Calu3 (cell line): ENCODE measurements around the gene BANK1. TPM values are rescaled to one million over a fixed set of nuclear protein-coding genes. Genes with fewer than 3 reads are reported as not detected.

Experiments
- BruUV-seq: library from RNA; stranded (reverse); fragments of 400-500 nt; replicated peaks from 2 replicates; lab custom pipeline; 2021; lab: Mats Ljungman, UMichigan
- CTCF ChIA-PET: fragments of 300-600 bp; sonication (Branson Sonifier 250); formaldehyde crosslinking; loops from one replicate; lab custom pipeline; 2022; ENCODE audit warnings: antibody characterized with exemption; lab: Charles Lee
- DNase-seq: peaks from one replicate; pipeline ENCODE4 v3.0.0; 2022
- H3K27ac Mint-ChIP-seq: one replicate; pipeline ENCODE4 v1.8.0; 2022; ENCODE audit warnings: mixed read lengths; ENCODE audit not compliant: unreplicated experiment
- H3K27me3 Mint-ChIP-seq: one replicate; pipeline ENCODE4 v1.8.0; 2022; ENCODE audit warnings: mixed read lengths; ENCODE audit not compliant: unreplicated experiment
- H3K36me3 Mint-ChIP-seq: one replicate; pipeline ENCODE4 v1.8.0; 2022; ENCODE audit warnings: mild to moderate bottlenecking, moderate library complexity, mixed read lengths; ENCODE audit not compliant: insufficient read depth, unreplicated experiment
- H3K4me1 Mint-ChIP-seq: one replicate; pipeline ENCODE4 v1.8.0; 2022; ENCODE audit warnings: mild to moderate bottlenecking, low read depth, mixed read lengths; ENCODE audit not compliant: unreplicated experiment
- H3K4me3 Mint-ChIP-seq: one replicate; pipeline ENCODE4 v1.8.0; 2022; ENCODE audit warnings: mild to moderate bottlenecking, low read depth, moderate library complexity, mixed read lengths; ENCODE audit not compliant: unreplicated experiment
- H3K9me3 Mint-ChIP-seq: one replicate; pipeline ENCODE4 v1.8.0; 2022; ENCODE audit warnings: low read depth, mixed read lengths; ENCODE audit not compliant: unreplicated experiment
- CTCF ChIP-seq: fragments of 200-600 bp; IDR thresholded peaks from one replicate; pipeline ENCODE4 v1.8.0; 2022; ENCODE audit warnings: antibody characterized with exemption; ENCODE audit not compliant: unreplicated experiment
- intact Hi-C: fragments of 100-400 bp; cut with micrococcal nuclease; formaldehyde crosslinking; loops from one replicate; pipeline ENCODE4 v1.10.0; 2022; ENCODE audit not compliant: unreplicated experiment
- total RNA-seq: library from RNA; stranded (reverse); gene quantifications from 2 replicates; pipeline ENCODE4 v1.2.3, GENCODE V29; 2022

Gene BANK1
- total RNA-seq, 1 experiment from 2014 or later = 6.4 TPM

- no peak for TF ChIP-seq CTCF
- H3K36me3 Mint-ChIP-seq = no peaks in the 10 kb centered on the region
- no peak for DNase-seq
- intact Hi-C loops = no loop called here
- no peaks in the 10 kb centered on the region for H3K27me3 Mint-ChIP-seq
- no peaks in the 10 kb centered on the region for H3K9me3 Mint-ChIP-seq
- CTCF ChIA-PET = interaction anchor here (1.3 kb wide), 1 partner anchor 9 kb away, joined by 3 read pairs; no protein-coding TSS in a partner anchor
- H3K27ac Mint-ChIP-seq = no peak overlapping the region
- peaks cover 13% of the 10 kb centered on the region for H3K4me1 Mint-ChIP-seq
- no TSS peak for BruUV-seq
- H3K4me3 Mint-ChIP-seq = no peak overlapping the region
Measured at GRCh38 chr4:101850698-101851097, 60.2 kb downstream of the BANK1 start.

- H3K36me3 Mint-ChIP-seq = no peaks in the 10 kb centered on the region
- peaks cover 13% of the 10 kb centered on the region for H3K4me1 Mint-ChIP-seq
- H3K9me3 Mint-ChIP-seq = no peaks in the 10 kb centered on the region
- no peak for TF ChIP-seq CTCF
- H3K27ac Mint-ChIP-seq = no peak overlapping the region
- intact Hi-C loops = no loop called here
- BruUV-seq = no TSS peak
- CTCF ChIA-PET = interaction anchor here (1.3 kb wide), 1 partner anchor 8 kb away, joined by 3 read pairs; no protein-coding TSS in a partner anchor
- DNase-seq = no peak
- H3K4me3 Mint-ChIP-seq = no peak overlapping the region
- no peaks in the 10 kb centered on the region for H3K27me3 Mint-ChIP-seq
Measured at GRCh38 chr4:101851672-101852071, 61.1 kb downstream of the BANK1 start.

GRCh38 chr4:101853028-101853427, 62.5 kb downstream of the BANK1 start:
- DNase-seq = no peak
- no peaks in the 10 kb centered on the region for H3K9me3 Mint-ChIP-seq
- no peak overlapping the region for H3K27ac Mint-ChIP-seq
- H3K4me1 Mint-ChIP-seq = peaks cover 22% of the 10 kb centered on the region
- no TSS peak for BruUV-seq
- no peak for TF ChIP-seq CTCF
- H3K27me3 Mint-ChIP-seq = no peaks in the 10 kb centered on the region
- no peaks in the 10 kb centered on the region for H3K36me3 Mint-ChIP-seq
- intact Hi-C loops = no loop called here
- no peak overlapping the region for H3K4me3 Mint-ChIP-seq
- CTCF ChIA-PET = interaction anchor here (0.7 kb wide), 1 partner anchor 736 kb away, joined by 3 read pairs; no protein-coding TSS in a partner anchor

GRCh38 chr4:101853691-101854090, 63.2 kb downstream of the BANK1 start:
- intact Hi-C loops = no loop called here
- peaks cover 29% of the 10 kb centered on the region for H3K4me1 Mint-ChIP-seq
- H3K4me3 Mint-ChIP-seq = no peak overlapping the region
- no peak for TF ChIP-seq CTCF
- H3K27ac Mint-ChIP-seq = no peak overlapping the region
- BruUV-seq = no TSS peak
- CTCF ChIA-PET = interaction anchor here (0.7 kb wide), 1 partner anchor 735 kb away, joined by 3 read pairs; no protein-coding TSS in a partner anchor
- no peaks in the 10 kb centered on the region for H3K27me3 Mint-ChIP-seq
- H3K36me3 Mint-ChIP-seq = no peaks in the 10 kb centered on the region
- no peaks in the 10 kb centered on the region for H3K9me3 Mint-ChIP-seq
- no peak for DNase-seq
